ENCODE data around the gene PKNOX2. TPM values are rescaled to one million over a fixed set of nuclear protein-coding genes. Genes with fewer than 3 reads are reported as not detected.

The PKNOX2 gene
- total and polyA plus RNA-seq, 2 of the 8 experiments (the other 6 are each of a cell fraction or from before 2014, with no cell fraction given): 2.0 TPM

- Histone ChIP-seq H3K4me3 (ENCODE audit: extremely low read depth in 1 of 4, insufficient read depth in 2 of 4, low read depth in 3 of 4, low read length in 4 of 4) (no peak overlapping the region), H3K79me1 (ENCODE audit: low read depth, low read length) (no peaks in the 10 kb centered on the region), H2AK5ac (ENCODE audit: low read depth, low read length) (no peak overlapping the region), H3K9ac (replicated peaks in 1 of 4; ENCODE audit: extremely low read depth in 1 of 4, low read depth in 3 of 4, low read length in 3 of 4) (no peak overlapping the region), H3K18ac (ENCODE audit: extremely low read depth, low read length) (no peak overlapping the region), H4K20me1 (replicated peaks in 1 of 2; ENCODE audit: control insufficient read depth in 1 of 2, insufficient read depth in 2 of 2, low read length in 2 of 2) (no peaks in the 10 kb centered on the region), H3K23me2 (ENCODE audit: low read depth, low read length) (no peaks in the 10 kb centered on the region), H4K5ac (ENCODE audit: insufficient read length, low read depth, low read length) (no peak overlapping the region), H3K9me3 (ENCODE audit: insufficient read depth in 2 of 2, low read depth in 1 of 2, low read length in 1 of 2) (peaks cover 0 to 11% of the 10 kb centered on the region in 2 experiments; a peak in 1 of 4 replicates), H3K27me3 (replicated peaks in 1 of 4; ENCODE audit: control insufficient read depth in 3 of 4, extremely low read depth in 1 of 4, insufficient read depth in 3 of 4, low read length in 3 of 4) (no peaks in the 10 kb centered on the region), H2BK5ac (ENCODE audit: low read depth, low read length) (no peak overlapping the region), H3K4me2 (ENCODE audit: insufficient read depth in 1 of 2, low read depth in 2 of 2, low read length in 2 of 2) (no peak overlapping the region), H2BK12ac (ENCODE audit: low read depth, low read length) (no peak overlapping the region), H3K4me1 (replicated peaks in 1 of 4; ENCODE audit: control insufficient read depth in 3 of 4, insufficient read depth in 4 of 4, low read length in 3 of 4) (peaks cover 4 to 20% (median 11%) of the 10 kb centered on the region in 4 experiments), H2AFZ (ENCODE audit: low read length) (no peak overlapping the region), H2BK120ac (replicated peaks; ENCODE audit: low read depth, low read length) (no peak overlapping the region), H3K56ac (replicated peaks; ENCODE audit: insufficient read length, low read depth, low read length) (no peak overlapping the region), H3K27ac (ENCODE audit: low read depth, low read length) (no peak overlapping the region), H3K36me3 (ENCODE audit: control insufficient read depth in 2 of 4, insufficient read depth in 4 of 4, low read length in 3 of 4) (no peaks in the 10 kb centered on the region), H3K79me2 (ENCODE audit: control insufficient read depth in 1 of 2, insufficient read depth in 2 of 2, low read length in 2 of 2) (no peaks in the 10 kb centered on the region), H2BK20ac (ENCODE audit: low read length) (no peak overlapping the region), H2BK15ac (ENCODE audit: low read length) (no peak overlapping the region), H4K91ac (replicated peaks; ENCODE audit: insufficient read length, low read length) (no peak overlapping the region), H3K14ac (ENCODE audit: insufficient read length) (no peak overlapping the region), H4K8ac (ENCODE audit: extremely low read depth, insufficient read depth, low read length) (no peak overlapping the region), H3K23ac (ENCODE audit: insufficient read length) (no peak overlapping the region), H3K4ac (replicated peaks; ENCODE audit: insufficient read length, low read depth, low read length) (no peak overlapping the region)
- TF ChIP-seq GABPA (IDR thresholded peaks at IDR 0.05; ENCODE audit: borderline replicate concordance, insufficient read depth, low read length): no peak
- no peak for TF ChIP-seq TAF7 (optimal IDR thresholded peaks at IDR 0.05; ENCODE audit: borderline replicate concordance, low read depth, low read length)
- no peak for TF ChIP-seq E2F6 (IDR thresholded peaks at IDR 0.05)
- TF ChIP-seq BRCA1 (IDR thresholded peaks at IDR 0.05; ENCODE audit: low read depth, low read length): no peak
- TF ChIP-seq YY1 (IDR thresholded peaks at IDR 0.05; ENCODE audit: low read depth, low read length): no peak
- TF ChIP-seq CHD1 (IDR thresholded peaks at IDR 0.05; ENCODE audit: low read depth, low read length): no peak
- no peak for TF ChIP-seq HDAC2 (IDR thresholded peaks at IDR 0.05; ENCODE audit: borderline replicate concordance in 1 of 2, low read depth in 2 of 2, low read length in 2 of 2)
- no peak for TF ChIP-seq KDM4A (IDR thresholded peaks at IDR 0.05; ENCODE audit: low read depth, low read length, severe bottlenecking)
- CTCF ChIA-PET (ENCODE audit: partially characterized antibody): interaction anchor here (0.6 to 2.0 kb wide), 2 partner anchors 10 to 59 kb away, joined by 5 to 10 read pairs; no protein-coding TSS in a partner anchor
- POLR2A ChIA-PET (ENCODE audit: partially characterized antibody): no interaction called here
- DNase-seq (ENCODE audit: low read depth in 1 of 2, low spot score in 2 of 2): no peak
- FAIRE-seq: no peak
- 87% methylated on average over 2 of the region's 2 CpGs; no CpG with 5 or more reads in 1 of the 2 experiments for WGBS, 2 experiments (ENCODE audit: extremely low coverage in 1 of 2, insufficient coverage in 1 of 2, insufficient read length in 1 of 2, insufficient replicate concordance in 2 of 2, low coverage in 1 of 2, low lambda C conversion rate in 2 of 2, missing lambda C conversion rate in 1 of 2)
Measured at GRCh38 chr11:125317416-125317815, 152.9 kb downstream of the PKNOX2 start.

Data from H1 (cell line).